Measurements from ENCODE around the gene EIF2D. TPM values are rescaled to one million over a fixed set of nuclear protein-coding genes. Genes with fewer than 3 reads are reported as not detected.
A peak's percentile ranks its signal among the peaks of the same experiment; 100 is the strongest.

Gene EIF2D
- total RNA-seq, 4 donors from 2014 or later, result 19.1 to 106 (median 54.2) TPM

- TF ChIP-seq CTCF (IDR thresholded peaks at IDR 0.05) (no peak), POLR2A (IDR thresholded peaks at IDR 0.05) (no peak)
- Histone ChIP-seq H3K27me3 (no peaks in the 10 kb centered on the region), H3K4me3 (no peak overlapping the region), H3K27ac (no peak overlapping the region), H3K36me3 (no peaks in the 10 kb centered on the region), H3K9me3 (no peaks in the 10 kb centered on the region), H3K4me1 (peaks cover 0 to 6% of the 10 kb centered on the region in 2 donors)
- intact Hi-C loops (cut with DNase I; ENCODE audit: low total_unique reads), result no loop called here
- no peak for DNase-seq
These were observed 53.2 kb downstream of the EIF2D start for GRCh38 chr1:206558794-206559671.

- Histone ChIP-seq H3K4me3 (peak overlapping the region; percentile 28 to 42), H3K4me1 (peaks cover 0 to 6% of the 10 kb centered on the region in 2 donors)
These were observed 54.4 kb downstream of the EIF2D start for GRCh38 chr1:206557636-206558473.

GRCh38 chr1:206556750-206557635, 55.3 kb downstream of the EIF2D start:
- Histone ChIP-seq H3K4me1 (peaks cover 0 to 6% of the 10 kb centered on the region in 2 donors), H3K4me3 (peak overlapping the region; percentile 28 to 42), H3K27me3 (no peaks in the 10 kb centered on the region), H3K36me3 (no peaks in the 10 kb centered on the region), H3K9me3 (no peaks in the 10 kb centered on the region), H3K27ac (peak overlapping the region; percentile 34 to 44)
- intact Hi-C loops (cut with DNase I; ENCODE audit: low total_unique reads), result no loop called here
- no peak for TF ChIP-seq POLR2A (IDR thresholded peaks at IDR 0.05)
- TF ChIP-seq CTCF (IDR thresholded peaks at IDR 0.05), result no peak
- DNase-seq, result peak; percentile 52 to 60

More at GRCh38 chr1:206557636-206558473, 54.4 kb downstream of the EIF2D start:
- no peak for TF ChIP-seq CTCF (IDR thresholded peaks at IDR 0.05)
- TF ChIP-seq POLR2A (IDR thresholded peaks at IDR 0.05), result no peak
- Histone ChIP-seq H3K9me3 (no peaks in the 10 kb centered on the region), H3K27ac (no peak overlapping the region), H3K36me3 (no peaks in the 10 kb centered on the region), H3K27me3 (no peaks in the 10 kb centered on the region)
- intact Hi-C loops (cut with DNase I; ENCODE audit: low total_unique reads), result no loop called here
- DNase-seq, result no peak

- no peaks in the 10 kb centered on the region for H3K9me3 ChIP-seq
- no peak for TF ChIP-seq POLR2A (IDR thresholded peaks at IDR 0.05)
- no peak for TF ChIP-seq CTCF (IDR thresholded peaks at IDR 0.05)
- peak overlapping the region in 1 of 2 donors; percentile 42 for H3K4me3 ChIP-seq
- H3K27ac ChIP-seq, result no peak overlapping the region
- no peak for DNase-seq
- H3K4me1 ChIP-seq, result peaks cover 0 to 6% of the 10 kb centered on the region in 2 donors
- no peaks in the 10 kb centered on the region for H3K27me3 ChIP-seq
- intact Hi-C loops (cut with DNase I; ENCODE audit: low total_unique reads), result no loop called here
- H3K36me3 ChIP-seq, result no peaks in the 10 kb centered on the region
These were observed 56.1 kb downstream of the EIF2D start for GRCh38 chr1:206556047-206556749.
